Hematopoietic multipotent progenitor cell treated with erythropoietin and hydrocortisone succinate and interleukin-3 and kit ligand, for 4 days (in vitro differentiated cells): ENCODE data around the gene ACAD11.

Experiments used
- DNase-seq: peaks from one replicate; pipeline ENCODE4 v3.0.0-alpha.2; 2015

The ACAD11 gene

DNA sequence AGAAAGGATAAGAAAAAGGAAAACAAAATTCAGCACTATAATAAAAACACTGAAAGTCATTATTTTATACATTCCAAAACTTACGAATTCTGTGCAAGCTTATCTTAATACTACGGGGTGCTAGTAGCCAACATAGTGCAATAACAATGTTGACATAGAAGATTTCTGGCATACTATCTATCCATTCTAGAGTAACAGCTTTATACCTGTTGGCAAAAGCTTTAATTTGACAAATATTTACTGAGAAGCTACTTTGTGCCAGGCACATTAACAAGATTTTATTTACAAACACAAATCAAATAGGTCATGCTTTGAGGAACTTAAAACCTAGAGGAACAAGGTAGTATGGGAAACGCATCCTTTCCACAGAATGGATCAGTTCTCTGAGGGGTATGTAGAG is 61.4 kb downstream of the ACAD11 start:
- DNase-seq = no peak

DNA sequence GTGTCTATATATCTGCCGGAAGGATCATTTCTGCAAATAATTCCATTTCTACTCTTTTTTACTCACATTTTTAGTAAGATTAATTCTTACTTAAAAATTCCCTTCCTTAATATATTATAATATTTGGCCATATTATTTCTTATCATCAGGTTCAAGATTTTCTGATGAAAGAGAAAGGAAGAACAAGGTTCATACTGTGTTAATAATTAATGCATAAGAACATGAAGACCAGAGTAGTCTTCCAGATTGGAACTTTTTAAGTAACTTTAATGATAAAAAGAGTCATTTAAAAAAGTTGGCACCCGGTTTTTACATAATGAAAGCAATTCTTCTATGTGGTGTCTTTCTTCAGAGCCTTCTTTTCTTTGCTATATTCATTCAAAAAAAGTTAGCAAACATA is 61.9 kb downstream of the ACAD11 start:
- DNase-seq = no peak

DNA sequence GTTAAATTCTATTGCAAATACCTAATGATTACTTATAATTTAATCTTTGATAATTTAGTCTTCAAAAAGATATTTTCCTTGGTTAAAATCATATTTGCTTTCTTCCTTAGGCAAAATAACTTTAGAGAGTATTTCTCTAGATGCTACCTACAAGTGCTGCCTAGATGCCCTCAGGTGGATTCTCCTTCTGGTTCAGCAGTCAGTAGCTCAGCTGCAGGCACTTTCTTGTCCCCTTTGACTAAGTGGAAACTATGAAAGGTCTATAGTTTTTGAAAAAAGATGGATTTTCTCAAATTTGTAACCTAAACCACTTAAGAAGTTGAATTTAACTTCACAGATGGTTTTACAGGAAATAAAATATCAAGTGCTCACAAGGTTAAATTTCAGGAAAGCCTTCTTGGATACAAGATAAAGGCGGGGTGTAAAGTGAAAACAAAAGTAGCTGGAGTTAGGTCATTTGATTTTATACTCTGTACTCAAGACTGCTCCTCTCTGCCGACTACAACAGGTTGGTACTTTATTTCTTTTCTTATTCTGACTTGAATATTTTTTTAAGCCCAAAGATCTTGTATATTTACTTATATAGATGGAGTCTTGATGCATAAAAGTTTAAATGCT is 62.7 kb downstream of the ACAD11 start, which contains the start of gene ACKR4:
TSS of gene ACKR4 (plus strand) at position 455 of the 618 bp plus-strand sequence. CDS start 3,128 bp downstream, outside the sequence.
- no peak for DNase-seq

DNA sequence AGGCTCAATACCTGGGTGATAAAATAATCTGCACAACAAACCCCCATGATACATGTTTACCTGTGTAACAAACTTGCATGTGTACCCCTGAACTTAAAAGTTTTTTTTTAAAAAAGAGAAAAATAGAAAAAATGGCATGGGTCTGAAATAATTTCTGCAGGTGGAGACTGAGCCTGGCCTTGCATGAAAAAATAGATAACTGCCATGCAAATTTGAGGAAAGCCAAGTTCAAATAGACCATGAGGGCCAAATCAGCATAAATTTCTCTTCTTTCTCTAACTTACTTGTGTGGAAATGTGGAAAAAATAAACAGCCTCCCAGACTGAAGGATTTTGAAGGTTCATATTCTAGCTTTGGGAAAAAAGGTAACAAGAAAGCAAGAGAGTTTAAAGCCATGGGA is 63.3 kb downstream of the ACAD11 start:
- DNase-seq = no peak

DNA sequence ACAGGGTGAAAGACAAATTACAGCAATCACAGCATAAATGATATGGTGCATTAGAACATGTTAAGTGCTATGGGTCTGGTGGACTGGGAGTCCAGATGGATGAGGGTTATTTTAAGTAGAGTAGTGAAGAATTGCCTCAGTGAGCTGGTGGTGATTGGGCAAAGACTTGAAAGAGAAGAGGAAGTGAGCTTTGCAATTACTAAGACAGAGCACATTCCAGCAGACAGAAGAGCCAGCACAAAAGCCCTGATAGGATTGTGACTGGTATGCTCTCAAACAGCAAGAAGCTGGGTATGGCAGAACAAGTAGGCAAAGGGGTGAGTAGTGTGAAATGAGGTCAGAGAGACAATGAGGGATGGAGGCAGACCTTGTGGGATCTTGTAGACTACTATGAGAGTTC is 64.6 kb downstream of the ACAD11 start:
- peak; percentile 30 for DNase-seq

DNA sequence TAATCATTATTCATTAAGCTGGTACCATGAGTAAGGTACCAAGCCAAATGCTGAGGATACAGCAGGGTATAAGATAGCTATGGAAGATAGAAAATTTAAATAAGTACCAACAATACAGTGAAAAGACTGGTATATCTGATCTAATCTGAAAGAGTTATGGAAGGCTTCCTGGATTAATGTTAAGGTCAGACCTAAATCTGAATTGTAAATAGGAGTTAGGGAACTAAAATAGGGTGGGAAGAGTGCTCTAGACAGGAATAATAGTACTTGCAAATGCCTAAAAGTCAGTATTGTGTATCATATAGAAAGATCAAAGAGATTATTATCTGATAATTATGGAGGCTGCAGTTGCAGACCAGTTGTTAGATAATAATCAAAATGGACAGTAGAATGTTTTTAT is 65.1 kb downstream of the ACAD11 start:
- DNase-seq = no peak

DNA sequence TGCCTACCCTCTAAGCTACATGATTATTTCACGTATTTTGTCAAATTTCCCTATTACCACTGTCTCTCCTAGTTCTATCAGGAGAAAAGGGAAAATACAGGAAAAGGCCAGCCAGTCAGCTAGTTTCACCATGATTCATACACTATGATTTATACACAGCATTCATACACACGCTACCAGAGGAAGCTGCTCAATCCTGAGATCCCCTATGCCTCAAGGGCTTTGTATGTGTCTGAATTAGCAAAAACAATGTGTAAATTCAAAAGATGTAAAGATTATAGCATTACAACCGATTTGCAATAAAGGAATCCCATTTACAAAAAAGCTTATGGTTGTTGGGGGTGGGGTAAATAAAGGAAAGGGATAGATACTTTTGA is 65.7 kb downstream of the ACAD11 start:
- no peak for DNase-seq

DNA sequence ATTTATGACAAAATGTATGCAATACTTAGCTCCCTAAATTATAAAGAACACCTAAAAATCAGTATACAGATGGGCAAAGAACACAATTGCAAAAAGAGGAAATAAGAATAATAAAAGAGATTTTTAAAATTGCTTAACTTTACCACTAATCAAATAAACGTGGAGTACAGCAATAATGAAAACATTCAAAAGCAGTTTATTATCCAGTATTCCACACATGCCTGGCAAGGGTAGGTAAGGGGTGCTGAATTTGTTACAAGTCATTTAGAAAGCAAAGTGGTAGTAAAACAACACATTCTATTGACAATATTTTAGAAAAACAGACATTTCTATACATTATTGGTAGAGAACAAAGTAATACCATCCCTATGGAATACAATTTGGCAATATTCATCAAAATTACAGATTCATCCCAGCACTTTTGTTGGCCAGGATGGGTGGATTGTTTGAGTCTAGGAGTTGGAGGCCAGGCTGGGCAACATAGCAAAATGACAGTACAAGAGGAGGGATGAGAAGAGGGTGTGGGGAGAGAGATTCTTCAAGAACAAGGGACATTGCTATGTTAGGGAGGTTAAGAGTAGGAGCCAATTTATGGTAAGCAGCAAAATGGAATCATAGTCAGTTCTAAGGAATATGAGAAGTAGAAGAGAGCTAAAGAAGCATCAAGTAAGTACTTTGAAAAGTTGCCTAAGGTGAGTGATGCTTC is 66.2 kb downstream of the ACAD11 start:
- DNase-seq = no peak

DNA sequence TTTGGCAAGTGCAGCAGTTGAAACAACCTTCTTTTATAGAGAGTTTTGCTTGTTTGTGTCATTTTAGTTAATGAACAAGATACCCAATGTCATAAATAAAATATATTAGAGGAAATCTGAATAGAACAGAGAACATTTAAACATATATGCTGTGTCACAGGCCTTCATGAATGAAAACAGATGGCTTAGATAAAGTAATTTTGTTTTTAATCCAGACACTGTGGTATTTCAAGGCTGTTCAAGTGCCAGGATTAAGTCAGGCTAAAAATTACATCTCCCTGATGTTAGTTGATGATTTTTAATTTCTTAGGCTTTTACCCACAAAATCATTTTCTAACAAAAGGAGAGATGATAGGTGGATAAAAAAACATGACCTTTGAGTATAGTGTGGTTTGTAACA is 67.4 kb downstream of the ACAD11 start:
- DNase-seq = no peak

DNA sequence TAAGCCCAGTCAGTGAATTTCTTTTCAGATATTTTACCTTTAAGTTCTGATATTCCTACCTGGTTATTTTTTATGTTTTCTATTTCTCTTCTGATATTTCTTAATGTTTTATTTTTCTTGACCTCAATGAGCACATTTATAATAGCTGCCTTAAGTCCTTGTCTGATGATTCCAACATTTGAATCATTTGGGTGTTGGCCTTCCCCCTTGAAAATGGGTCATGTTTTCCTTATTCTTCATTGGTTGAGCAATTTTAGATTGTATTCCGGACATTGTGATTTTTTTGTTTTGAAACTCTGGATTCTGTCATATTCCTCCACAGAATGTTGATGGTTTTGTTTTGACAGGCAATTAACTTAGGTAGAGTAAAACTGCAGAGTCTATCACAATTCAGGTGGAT is 72.2 kb downstream of the ACAD11 start:
- DNase-seq = no peak

DNA sequence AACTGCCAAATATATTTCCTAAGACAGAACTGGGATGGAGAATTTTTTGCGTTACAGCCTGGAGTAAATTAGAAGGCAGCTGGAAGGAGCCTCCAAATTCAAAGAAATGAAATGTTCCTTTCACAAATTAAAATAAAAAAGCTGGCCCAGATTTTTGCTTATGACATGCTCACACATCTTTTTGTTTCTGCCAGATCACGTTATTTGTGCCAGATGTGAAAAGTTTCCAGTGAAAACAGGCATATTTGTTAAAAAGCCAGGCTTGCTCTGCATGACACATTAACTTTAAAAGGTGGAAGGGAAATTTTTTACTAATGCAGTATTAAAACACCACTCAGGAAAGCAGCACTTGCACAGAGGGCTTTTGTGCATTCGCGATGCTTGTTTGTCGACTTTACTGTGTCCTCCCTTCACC is 85.8 kb downstream of the ACAD11 start:
- DNase-seq = no peak

DNA sequence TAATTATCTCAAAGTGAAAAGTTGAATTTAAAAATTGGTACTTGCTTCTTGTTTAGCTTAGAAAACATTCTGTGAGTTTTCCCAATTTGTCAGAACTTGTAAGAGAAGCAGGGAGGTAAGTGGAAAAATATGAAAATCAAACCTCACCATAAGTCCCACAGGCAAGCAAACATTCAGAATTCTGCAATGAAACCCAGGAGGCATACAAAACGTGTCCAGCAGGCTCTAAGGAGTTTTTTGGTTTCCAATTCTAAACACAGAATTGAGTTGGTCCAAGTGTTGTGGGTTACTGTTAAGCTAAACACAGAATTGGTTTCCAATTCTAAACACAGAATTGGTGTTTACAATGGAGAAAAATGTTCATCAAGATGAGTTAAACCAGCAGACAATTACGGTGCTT is 89.6 kb downstream of the ACAD11 start:
- DNase-seq = no peak

DNA sequence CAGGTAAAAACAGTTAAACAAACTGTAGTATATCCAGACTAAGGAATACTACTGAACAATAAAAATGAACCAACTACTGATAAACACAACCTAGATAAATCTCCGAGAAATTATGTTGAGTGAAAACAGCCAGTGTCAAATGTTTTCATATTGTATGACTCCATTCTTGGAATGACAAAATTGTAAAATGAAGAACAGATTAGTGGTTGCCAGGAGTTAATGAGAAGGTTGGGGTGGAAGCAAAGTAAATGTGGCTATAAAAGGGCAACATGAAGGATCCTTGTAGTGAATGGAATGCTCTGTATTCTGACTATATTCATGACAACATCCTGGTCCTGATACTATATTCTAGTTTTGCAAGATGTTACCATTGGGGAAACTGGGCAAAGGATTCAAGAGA is 90.0 kb downstream of the ACAD11 start:
- DNase-seq = no peak

DNA sequence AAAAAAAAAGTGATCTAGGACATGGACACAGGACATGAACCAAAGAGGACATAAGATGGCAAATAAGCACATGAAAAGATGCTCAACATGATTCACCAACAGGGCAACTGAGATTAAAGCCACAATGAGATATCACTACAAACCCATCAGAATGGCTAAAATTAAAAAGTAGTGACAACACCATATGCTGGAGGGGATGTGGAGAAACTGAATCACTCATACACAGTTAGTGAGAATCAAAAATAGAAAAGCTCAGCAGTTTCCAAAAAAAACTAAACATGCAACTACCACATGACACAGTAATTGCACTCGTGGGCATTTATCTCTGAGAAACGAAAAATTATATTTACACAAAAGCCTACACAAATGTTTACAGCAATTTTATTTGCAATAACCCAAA is 90.5 kb downstream of the ACAD11 start:
- DNase-seq = no peak

DNA sequence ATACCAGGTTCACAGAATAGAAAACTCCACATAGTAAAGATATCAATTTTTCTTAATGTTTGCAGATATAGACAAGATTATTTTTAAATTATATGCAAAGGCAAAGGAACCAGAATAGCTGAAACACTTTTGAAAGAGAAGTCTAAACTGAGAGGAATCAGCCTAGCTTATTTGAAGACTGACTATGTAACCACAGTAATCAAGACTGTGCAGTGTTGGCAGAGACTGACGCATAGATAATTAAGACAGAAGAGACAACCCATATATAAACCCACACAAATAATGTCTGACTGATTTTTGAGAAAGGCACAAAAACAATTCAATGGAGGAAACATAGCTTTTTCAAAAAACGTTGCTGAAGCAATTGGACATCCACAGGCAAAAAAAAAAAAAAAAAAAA is 91.2 kb downstream of the ACAD11 start:
- DNase-seq = no peak

DNA sequence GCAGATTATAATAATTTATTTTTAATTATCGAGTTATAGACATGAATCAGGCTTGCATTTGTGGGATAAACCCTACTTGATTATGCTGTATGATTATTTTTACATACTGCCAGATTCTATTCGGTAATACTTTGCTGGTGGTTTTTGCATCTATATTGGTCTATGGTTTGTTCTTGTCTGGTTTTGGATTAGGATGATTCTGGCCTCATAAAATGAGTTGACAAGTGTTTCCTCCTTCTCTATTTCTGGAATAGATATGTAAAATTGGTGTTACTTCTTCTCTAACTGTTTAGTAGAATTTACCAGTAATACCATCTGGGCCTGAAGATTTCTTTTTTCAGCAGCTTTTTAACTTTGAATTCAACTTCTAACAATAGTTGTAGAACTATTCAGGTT is 95.5 kb downstream of the ACAD11 start:
- DNase-seq = no peak

DNA sequence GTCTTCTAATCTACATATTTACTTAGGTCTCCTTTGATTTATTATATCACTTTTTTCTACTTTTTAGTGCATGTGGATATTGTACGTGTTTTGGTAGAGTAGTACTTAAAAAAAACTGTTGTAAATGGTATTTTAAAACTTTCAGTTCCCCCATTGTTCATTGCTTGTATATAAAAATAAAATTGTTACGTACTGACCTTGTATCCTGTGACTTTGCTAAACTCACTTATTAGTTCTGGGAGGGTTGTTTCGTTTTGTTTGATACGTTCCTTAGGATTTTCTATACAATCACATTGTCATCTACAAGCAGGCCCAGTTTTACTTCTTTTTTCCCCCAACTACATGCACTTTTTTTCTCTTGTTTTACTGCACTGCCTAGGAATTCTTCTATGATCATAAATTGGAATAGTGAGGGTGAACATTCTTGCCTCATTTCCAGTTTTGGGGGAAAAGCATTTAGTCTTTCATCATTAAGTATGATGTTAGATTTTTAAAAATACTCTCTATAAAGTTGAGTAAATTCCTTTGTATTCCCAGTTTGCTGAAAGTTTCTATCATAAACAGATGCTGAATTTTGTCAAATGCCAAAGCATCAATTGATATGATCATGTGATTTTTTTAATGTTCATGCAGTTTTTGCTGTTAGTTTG is 96.1 kb downstream of the ACAD11 start:
- DNase-seq = no peak

DNA sequence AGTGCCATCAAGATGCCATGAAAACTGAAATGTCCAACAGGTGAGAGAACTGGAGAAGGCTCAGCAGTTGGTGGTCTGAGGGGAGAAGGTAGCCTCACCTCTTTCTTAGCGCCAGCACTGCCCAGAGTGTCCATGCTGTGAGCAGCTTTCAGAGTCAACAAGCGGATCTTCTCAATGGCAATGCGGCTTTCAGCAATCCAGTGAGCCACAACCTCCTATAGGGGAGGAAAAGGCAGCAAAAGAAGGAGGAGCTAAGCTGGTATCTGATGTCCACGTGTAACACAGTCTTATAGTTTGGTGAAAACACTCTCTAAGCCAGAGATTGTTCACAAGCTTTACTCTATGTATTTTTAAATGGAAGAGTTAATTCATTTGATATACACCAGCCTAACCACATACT is 98.6 kb downstream of the ACAD11 start:
- no peak for DNase-seq

DNA sequence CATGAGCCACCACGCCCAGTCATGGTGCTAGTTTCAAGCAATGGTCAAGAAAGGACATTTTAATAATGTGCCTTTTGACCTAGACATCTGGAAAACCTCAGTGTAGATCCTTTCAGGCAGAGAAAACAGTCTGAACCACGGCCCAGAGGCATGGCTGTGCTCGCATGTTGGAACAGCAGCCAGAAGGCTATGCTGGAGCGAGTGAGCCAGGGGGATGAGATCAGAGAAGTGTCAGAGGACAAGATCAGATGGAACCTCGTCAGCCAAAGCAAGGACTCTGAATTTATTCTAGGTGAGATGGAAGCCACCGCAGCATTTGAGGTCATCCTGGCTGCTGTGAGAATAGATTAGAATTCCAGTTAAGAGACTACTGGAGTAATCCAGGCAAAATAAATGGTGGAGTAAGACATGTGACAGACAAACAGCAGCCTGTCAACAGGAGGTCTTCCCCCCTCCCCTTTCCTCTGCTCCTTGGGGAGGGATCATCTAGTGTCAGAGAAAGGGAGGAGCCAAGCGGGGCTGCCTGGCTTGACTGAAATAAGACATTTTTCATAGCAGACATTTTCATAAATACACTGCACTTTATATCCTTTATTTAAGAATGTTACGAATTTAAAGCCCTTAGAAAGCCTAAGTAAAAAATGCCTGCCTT is 103.0 kb downstream of the ACAD11 start:
- DNase-seq = no peak

DNA sequence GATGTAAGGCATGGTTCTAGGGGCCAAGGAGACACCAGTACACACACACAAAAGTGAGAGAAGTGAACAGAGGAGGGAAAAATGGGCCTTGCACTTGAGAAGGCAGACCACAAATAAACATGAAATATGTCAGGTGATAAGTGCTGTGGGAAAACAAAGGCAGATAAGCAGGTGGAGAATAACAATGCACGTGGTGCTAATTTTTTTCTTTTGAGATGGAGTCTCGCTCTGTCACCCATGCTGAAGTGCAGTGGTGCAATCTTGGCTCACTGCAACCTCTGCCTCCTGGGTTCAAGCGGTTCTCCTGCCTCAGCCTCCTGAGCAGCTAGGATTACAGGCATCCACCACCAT is 103.6 kb downstream of the ACAD11 start:
- peak; percentile 16 for DNase-seq

DNA sequence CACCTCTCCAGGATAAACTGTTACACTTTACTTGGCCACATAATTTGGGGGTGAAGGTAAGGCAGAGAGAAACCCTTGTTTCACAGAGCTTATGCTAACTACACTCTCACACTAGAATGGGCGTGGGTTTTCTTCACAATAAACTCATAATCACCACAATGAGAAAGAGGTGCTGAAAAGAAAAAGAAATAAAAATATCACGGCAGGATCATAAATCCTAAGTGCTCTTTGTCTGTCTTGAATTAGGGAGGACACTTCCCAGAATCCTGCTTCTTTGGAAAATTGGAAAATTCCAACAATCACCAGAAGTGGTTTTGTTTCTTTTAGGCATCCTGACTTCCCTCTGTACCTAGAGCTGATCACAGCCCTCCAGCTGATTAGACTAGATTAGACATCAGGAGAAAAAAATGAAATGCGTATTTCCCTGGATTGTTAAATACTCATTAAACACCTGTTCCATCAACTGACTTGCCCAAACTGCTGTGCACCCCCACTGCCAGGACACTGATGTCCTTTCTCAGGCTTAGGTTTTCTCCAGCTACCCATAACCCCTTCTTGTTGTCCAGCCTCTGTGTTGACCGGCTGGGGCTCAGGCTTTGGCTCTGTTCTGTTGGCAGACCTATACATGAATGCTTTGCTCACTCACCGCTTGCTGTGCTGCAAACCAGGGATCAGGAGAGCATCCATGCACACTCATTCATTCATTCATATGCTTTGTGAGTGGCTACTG is 104.1 kb downstream of the ACAD11 start:
- no peak for DNase-seq

DNA sequence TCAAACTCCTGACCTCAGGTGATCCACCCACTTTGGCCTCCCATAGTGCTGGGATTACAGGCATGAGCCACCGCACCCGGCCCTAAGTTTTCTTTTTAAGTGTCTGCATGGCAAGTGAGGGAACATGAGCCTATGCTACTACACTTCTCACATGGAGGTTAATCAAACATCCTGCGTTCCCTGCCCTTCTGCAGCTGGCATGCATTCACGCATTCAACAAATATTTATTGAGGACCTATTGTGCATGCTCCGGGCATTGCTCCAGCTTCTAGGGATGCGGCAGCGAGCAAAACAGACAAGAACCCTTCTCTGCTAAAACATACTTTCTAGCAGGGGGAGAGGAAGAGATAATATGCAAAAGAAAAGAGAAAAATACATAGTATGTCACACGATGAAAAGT is 105.2 kb downstream of the ACAD11 start:
- no peak for DNase-seq

DNA sequence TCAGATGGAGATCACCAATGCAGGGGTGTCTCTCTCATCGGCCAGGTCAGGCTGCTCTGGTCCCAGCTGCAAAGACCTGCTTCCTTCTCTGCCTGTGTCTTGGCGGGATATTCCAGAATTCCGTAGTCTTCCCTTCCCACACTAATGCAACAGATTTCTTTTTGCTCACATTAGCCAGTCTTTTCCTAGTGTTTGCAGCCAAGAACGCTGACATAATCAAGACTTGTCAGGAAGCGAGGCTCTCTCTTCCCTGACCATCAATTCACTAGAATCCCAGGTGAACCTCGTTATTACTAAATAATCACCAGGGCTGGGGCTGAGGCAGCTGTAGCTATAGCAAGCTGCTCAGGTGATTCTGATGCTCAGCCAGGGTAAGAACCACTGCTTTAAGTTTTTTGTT is 105.8 kb downstream of the ACAD11 start:
- no peak for DNase-seq
